Astrocyte of the spinal cord (primary cell): ENCODE results near the gene LRRC42.

Experiments used
- DNase-seq: peaks from one replicate; pipeline ENCODE4 v3.0.0; 2011; ENCODE audit warnings: low read depth, low spot score
- H3K4me3 ChIP-seq: 2 replicates; pipeline ENCODE4 v1.5.1; 2011; ENCODE audit warnings: low read depth, mild to moderate bottlenecking, low read length, moderate library complexity
- CTCF ChIP-seq: IDR thresholded peaks from 2 replicates; pipeline ENCODE4 v1.5.1; 2012; ENCODE audit warnings: low read depth, mild to moderate bottlenecking, low read length, inconsistent platforms
- in situ Hi-C: cut with HindIII; loops from 2 replicates; pipeline ENCODE4 v1.10.0; 2017; ENCODE audit warnings: low sequenced_read_pairs

LRRC42 gene

GRCh38 chr1:54014009-54014629 is 68.0 kb downstream of the LRRC42 start:
- no peak for TF ChIP-seq CTCF
- in situ Hi-C loops = no loop called here

GRCh38 chr1:54016343-54017282 is 70.5 kb downstream of the LRRC42 start:
- in situ Hi-C loops = no loop called here
- no peak overlapping the region for H3K4me3 ChIP-seq
- no peak for TF ChIP-seq CTCF
- DNase-seq = peak; percentile 39

More at GRCh38 chr1:54014009-54014629, 68.0 kb downstream of the LRRC42 start:
- no peak overlapping the region for H3K4me3 ChIP-seq
- DNase-seq = no peak
